ENCODE results near the gene L3MBTL4.

DNA sequence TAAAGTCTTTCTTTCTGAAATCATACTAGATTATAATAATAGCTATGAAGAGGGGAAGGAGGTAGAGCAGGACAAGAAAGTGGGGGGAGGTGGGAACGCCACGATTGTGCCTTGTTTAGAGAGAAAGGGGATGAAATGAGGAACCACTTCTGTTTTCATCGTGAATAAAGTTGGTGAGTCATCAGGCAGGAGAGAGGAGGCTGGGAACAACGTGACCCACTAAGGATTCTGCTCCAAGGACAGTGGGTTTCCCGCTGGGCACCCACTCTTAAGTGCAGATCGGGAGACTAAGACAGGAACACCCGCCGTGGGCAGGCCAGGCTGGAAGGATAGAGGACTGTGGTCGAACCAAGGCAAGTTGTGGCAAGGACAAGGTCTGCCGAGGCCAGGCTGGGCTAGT, 158.2 kb downstream of the L3MBTL4 start:
- no peak for TF ChIP-seq CHD2 (IDR thresholded peaks at IDR 0.05; ENCODE audit: borderline replicate concordance, low read depth, low read length)
- TF ChIP-seq TAF1 (IDR thresholded peaks at IDR 0.05; ENCODE audit: borderline replicate concordance, low read depth, low read length) = no peak
- no peak for TF ChIP-seq RCOR1 (conservative IDR thresholded peaks at IDR 0.05; ENCODE audit: low read depth, low read length)
- TF ChIP-seq SP1 (IDR thresholded peaks at IDR 0.05; ENCODE audit: low read depth, low read length) = no peak
- TF ChIP-seq ZNF217 (IDR thresholded peaks at IDR 0.05) = no peak
- TF ChIP-seq RFX5 (IDR thresholded peaks at IDR 0.05; ENCODE audit: low read depth, low read length) = no peak
- TF ChIP-seq, protein P1, sequence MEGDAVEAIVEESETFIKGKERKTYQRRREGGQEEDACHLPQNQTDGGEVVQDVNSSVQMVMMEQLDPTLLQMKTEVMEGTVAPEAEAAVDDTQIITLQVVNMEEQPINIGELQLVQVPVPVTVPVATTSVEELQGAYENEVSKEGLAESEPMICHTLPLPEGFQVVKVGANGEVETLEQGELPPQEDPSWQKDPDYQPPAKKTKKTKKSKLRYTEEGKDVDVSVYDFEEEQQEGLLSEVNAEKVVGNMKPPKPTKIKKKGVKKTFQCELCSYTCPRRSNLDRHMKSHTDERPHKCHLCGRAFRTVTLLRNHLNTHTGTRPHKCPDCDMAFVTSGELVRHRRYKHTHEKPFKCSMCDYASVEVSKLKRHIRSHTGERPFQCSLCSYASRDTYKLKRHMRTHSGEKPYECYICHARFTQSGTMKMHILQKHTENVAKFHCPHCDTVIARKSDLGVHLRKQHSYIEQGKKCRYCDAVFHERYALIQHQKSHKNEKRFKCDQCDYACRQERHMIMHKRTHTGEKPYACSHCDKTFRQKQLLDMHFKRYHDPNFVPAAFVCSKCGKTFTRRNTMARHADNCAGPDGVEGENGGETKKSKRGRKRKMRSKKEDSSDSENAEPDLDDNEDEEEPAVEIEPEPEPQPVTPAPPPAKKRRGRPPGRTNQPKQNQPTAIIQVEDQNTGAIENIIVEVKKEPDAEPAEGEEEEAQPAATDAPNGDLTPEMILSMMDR (IDR thresholded peaks at IDR 0.05 in 2 of 3, conservative IDR thresholded peaks at IDR 0.05 in 1 of 3; ENCODE audit: control insufficient read depth in 2 of 3, extremely low read depth in 1 of 3, insufficient read depth in 1 of 3, low read depth in 3 of 3, low read length in 3 of 3) = no peak
